Measurements from ENCODE around the gene SUSD4. TPM values are rescaled to one million over a fixed set of nuclear protein-coding genes. Genes with fewer than 3 reads are reported as not detected.

The SUSD4 gene
- total RNA-seq, 2 donors from 2014 or later = 11.0 to 15.6 TPM

- no peak for DNase-seq
- intact Hi-C loops (cut with DNase I) = loop anchor here in 1 of 2 donors (10.0 kb wide), 1 partner anchor 65 kb away; the partner anchor contains the start of gene TLR5
- no peak for ATAC-seq
Measured at GRCh38 chr1:223209293-223209898, 154.6 kb downstream of the SUSD4 start.

DNA sequence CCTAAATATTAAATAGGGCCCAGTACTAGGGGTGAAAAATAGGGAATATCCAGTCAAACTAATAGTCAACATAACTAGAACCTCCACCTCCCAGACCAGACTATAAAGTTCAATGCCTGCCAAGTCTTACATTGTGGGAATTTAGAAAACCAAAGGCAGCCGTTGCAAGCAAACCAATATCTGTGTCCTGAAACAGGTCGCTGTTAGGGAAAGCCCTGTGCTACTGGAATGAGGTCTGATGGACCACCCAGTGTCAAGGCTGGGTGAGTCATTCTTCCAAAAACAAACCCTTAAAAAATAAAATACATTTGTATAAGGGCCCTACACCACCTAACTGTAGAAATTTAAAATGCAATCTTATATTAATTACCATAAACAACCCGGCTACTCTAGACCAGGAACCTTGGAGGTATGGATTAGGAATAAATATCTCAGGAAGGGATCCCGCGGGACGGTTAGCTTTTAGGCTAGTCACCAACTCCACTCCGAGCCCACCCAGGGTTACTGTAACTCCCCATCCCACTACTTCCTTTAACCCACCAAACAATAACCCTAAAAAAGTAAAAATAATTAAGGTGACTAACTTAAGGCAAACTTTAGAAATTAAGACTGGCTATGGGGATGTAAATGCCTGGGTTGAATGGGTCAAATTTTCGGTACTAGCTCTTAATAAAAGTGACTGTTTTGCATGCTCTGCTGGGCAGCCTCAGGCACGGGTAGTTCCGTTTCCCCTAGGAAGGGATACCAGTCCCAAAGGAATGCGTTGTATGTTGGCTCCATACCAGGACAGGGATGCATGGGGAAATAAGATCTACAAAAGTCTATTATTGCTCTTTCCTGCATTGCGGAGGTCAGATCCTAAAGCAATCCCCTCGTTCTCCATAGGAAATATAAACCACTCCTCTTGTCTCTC, 155.6 kb downstream of the SUSD4 start:
- no peak for ATAC-seq
- intact Hi-C loops (cut with DNase I) = loop anchor here in 1 of 2 donors (10.0 kb wide), 1 partner anchor 64 kb away; the partner anchor contains the start of gene TLR5
- no peak for DNase-seq

- ATAC-seq = peak in 1 of 2 donors; percentile 38
- DNase-seq = no peak
- intact Hi-C loops (cut with DNase I) = loop anchor here in 1 of 2 donors (10.0 kb wide), 1 partner anchor 63 kb away; the partner anchor contains the start of gene TLR5
Measured at GRCh38 chr1:223207293-223208066, 156.5 kb downstream of the SUSD4 start.

- ATAC-seq = no peak
- DNase-seq = no peak
- intact Hi-C loops (cut with DNase I) = loop anchor here in 1 of 2 donors (10.0 kb wide), 1 partner anchor 60 kb away; the partner anchor contains the start of gene TLR5
Measured at GRCh38 chr1:223204424-223204823, 159.6 kb downstream of the SUSD4 start.

- intact Hi-C loops (cut with DNase I) = loop anchor here in 1 of 2 donors (10.0 kb wide), 1 partner anchor 59 kb away; the partner anchor contains the start of gene TLR5
- ATAC-seq = no peak
- DNase-seq = no peak
Measured at GRCh38 chr1:223203694-223204093, 160.3 kb downstream of the SUSD4 start.

DNA sequence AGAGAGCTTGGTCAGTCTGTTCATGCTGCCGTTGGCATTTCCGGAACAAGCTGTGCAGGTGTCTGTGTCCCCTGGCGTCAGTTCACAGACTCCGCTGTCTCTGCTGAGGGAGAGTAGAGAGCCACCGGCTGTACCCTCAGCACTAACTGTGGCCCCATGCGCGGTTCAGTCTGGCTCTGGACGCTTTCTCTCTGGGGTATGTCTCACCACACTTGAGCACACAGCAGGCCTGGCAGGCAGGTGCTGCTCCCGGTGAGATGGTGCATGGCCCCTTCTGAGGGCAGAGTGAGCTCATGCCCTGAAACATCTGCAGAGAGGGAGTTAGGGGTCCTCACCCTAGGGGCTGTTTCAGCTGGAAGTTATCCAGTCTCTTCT, 161.0 kb downstream of the SUSD4 start:
- ATAC-seq (peak; percentile 12 to 41), DNase-seq (no peak)
- intact Hi-C loops (cut with DNase I) = loop anchor here in 1 of 2 donors (10.0 kb wide), 1 partner anchor 58 kb away; the partner anchor contains the start of gene TLR5

- DNase-seq (no peak), ATAC-seq (no peak)
- intact Hi-C loops (cut with DNase I) = loop anchor here in 1 of 2 donors (10.0 kb wide), 1 partner anchor 58 kb away; the partner anchor contains the start of gene TLR5
Measured at GRCh38 chr1:223202376-223203033, 161.5 kb downstream of the SUSD4 start.

GRCh38 chr1:223201967-223202366, 162.0 kb downstream of the SUSD4 start:
- peak in 1 of 2 donors; percentile 55 for ATAC-seq
- intact Hi-C loops (cut with DNase I) = loop anchor here in 1 of 2 donors (10.0 kb wide), 1 partner anchor 57 kb away; the partner anchor contains the start of gene TLR5
- DNase-seq = no peak

DNA sequence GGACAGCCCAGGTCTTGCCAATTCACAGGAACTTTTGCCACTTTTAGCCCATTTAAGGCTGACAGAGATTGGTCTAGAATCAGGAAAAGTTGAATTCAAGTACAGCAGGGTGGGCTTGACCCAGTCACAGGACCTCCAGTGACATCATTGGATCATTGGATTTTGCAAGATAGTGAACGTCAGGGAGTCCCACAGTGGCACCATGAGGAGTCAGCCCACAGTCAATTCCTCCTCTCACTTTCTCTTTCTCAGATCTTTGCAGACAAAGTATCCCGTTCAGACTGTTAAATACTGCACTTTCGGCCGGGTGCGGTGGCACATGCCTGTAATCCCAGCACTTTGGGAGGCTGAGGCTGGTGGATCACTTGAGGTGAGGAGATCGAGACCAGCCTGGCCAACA, 163.1 kb downstream of the SUSD4 start:
- ATAC-seq = no peak

GRCh38 chr1:223199094-223199647, 164.8 kb downstream of the SUSD4 start:
- ATAC-seq = no peak
- intact Hi-C loops (cut with DNase I) = no loop called here
- no peak for DNase-seq

More for the DNA sequence above, 163.1 kb downstream of the SUSD4 start:
- intact Hi-C loops (cut with DNase I) = loop anchor here in 1 of 2 donors (10.0 kb wide), 1 partner anchor 56 kb away; the partner anchor contains the start of gene TLR5
- no peak for DNase-seq

DNA sequence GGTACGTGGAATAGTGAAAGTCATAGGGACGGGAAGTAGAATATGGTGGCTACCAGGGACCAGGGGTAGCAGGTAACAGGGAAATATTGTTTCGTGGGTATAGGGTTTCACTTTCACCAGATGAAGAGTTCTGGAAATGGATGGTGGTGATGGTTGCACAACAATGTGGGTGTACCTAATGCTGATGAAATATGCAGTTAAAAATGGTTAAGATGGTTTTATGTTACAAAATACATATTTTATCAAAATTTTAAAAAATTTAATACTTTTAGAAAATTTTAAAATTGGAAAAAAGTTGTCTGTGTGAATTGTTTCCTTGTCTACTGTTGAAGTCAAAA, 165.4 kb downstream of the SUSD4 start:
- intact Hi-C loops (cut with DNase I) = no loop called here
- DNase-seq (no peak), ATAC-seq (no peak)

- intact Hi-C loops (cut with DNase I) = no loop called here
Measured at GRCh38 chr1:223197923-223198627, 165.9 kb downstream of the SUSD4 start.

DNA sequence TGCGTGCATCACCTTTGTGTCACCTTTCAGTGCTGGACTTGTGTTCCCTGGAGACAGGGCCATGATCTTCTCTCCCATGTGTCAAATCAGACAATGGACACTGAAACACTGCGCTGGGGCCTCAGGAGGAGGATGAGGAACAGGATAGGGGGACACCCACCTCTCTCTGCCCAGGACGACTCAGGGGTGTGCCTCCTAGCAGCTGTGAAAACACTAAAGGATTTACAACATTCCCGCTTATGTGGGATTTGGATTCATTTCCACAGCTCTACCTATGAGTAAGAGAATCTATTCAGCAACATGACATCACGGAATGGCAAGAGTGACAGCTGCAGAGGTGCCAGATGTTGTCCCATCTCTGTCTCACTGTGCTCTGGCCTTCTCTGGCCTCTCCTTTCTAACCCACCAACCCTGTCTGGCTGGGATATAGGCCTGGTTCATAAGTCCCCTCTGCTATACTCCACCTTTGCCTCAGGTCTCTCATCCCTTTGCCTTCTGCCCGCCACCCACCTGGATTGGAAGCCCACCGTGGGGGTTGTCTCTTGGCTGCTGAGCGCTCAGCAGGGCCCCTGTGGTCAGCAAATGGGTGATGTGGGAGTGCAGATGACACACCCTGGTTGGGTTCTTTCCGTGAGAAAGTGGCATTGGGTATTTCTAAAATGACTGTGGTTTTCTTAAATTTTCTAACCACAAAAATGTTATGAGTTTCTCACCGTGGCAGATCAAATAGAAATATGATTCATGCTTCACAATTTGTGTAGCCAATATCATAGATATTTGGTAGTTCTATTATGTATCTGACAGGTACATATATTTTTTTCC, 173.9 kb downstream of the SUSD4 start:
- no peak for DNase-seq
- intact Hi-C loops (cut with DNase I) = no loop called here
- ATAC-seq = no peak

More at GRCh38 chr1:223197923-223198627, 165.9 kb downstream of the SUSD4 start:
- DNase-seq (no peak), ATAC-seq (no peak)

DNA sequence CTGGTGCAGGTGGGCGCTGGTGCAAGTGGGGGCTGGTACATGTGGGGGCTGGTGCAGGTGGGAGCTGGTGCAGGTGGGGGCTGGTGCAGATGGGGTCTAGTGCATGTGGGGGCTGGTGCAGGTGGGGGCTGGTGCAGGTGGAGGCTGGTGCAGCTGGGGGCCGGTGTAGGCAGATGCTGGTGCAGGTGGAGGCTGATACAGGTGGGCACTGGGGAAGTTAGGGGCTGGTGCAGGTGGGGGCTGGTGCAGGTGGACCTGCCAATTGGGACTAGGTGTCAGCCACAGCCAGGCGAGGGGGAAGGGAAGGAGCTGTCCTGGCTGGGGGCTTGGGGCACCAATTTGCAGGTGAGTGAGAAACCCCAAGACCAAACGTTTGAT, 174.5 kb downstream of the SUSD4 start:
- ATAC-seq = no peak
- DNase-seq = no peak
- intact Hi-C loops (cut with DNase I) = no loop called here

GRCh38 chr1:223188618-223189356, 175.2 kb downstream of the SUSD4 start:
- ATAC-seq (no peak), DNase-seq (no peak)
- intact Hi-C loops (cut with DNase I) = no loop called here

GRCh38 chr1:223186800-223187199, 177.2 kb downstream of the SUSD4 start:
- ATAC-seq = no peak
- no peak for DNase-seq
- intact Hi-C loops (cut with DNase I) = no loop called here
